Measurements from ENCODE around the gene BANF2. TPM values are rescaled to one million over a fixed set of nuclear protein-coding genes. Genes with fewer than 3 reads are reported as not detected.

The BANF2 gene
- total and polyA plus RNA-seq, 4 donors, result not detected

- DNase-seq (ENCODE audit: low read depth in 4 of 6, low spot score in 6 of 6), result no peak
- Histone ChIP-seq H3K27me3 (ENCODE audit: control insufficient read depth, insufficient read depth, low read length) (no peaks in the 10 kb centered on the region), H3K4me3 (ENCODE audit: low read depth, low read length) (no peak overlapping the region), H3K4me1 (ENCODE audit: control insufficient read depth, insufficient read depth, low read length) (no peaks in the 10 kb centered on the region), H3K27ac (ENCODE audit: low read depth, low read length) (no peak overlapping the region), H3K36me3 (ENCODE audit: control insufficient read depth, insufficient read depth, low read length) (no peaks in the 10 kb centered on the region), H3K9me3 (ENCODE audit: control insufficient read depth, insufficient read depth, low read length) (no peaks in the 10 kb centered on the region)
- WGBS (ENCODE audit: insufficient coverage), result 22% methylated on average over 1 of the region's 2 CpGs
These were observed 52.7 kb downstream of the BANF2 start for GRCh38 chr20:17752459-17752858.

- Histone ChIP-seq H3K4me3 (ENCODE audit: low read depth, low read length) (no peak overlapping the region), H3K27me3 (ENCODE audit: control insufficient read depth, insufficient read depth, low read length) (no peaks in the 10 kb centered on the region), H3K36me3 (ENCODE audit: control insufficient read depth, insufficient read depth, low read length) (no peaks in the 10 kb centered on the region), H3K4me1 (ENCODE audit: control insufficient read depth, insufficient read depth, low read length) (no peaks in the 10 kb centered on the region), H3K27ac (ENCODE audit: low read depth, low read length) (no peak overlapping the region), H3K9me3 (ENCODE audit: control insufficient read depth, insufficient read depth, low read length) (peaks cover 5% of the 10 kb centered on the region)
- 89% methylated on average over 4 of the region's 4 CpGs for WGBS (ENCODE audit: insufficient coverage)
- DNase-seq (ENCODE audit: low read depth in 4 of 6, low spot score in 6 of 6), result no peak
These were observed 53.8 kb downstream of the BANF2 start for GRCh38 chr20:17753516-17753915.

GRCh38 chr20:17756529-17756928 is 56.8 kb downstream of the BANF2 start:
- H3K9me3 ChIP-seq (ENCODE audit: control insufficient read depth, insufficient read depth, low read length), result peaks cover 5% of the 10 kb centered on the region
- H3K27ac ChIP-seq (ENCODE audit: low read depth, low read length), result no peak overlapping the region
- H3K4me3 ChIP-seq (ENCODE audit: low read depth, low read length), result no peak overlapping the region
- H3K36me3 ChIP-seq (ENCODE audit: control insufficient read depth, insufficient read depth, low read length), result no peaks in the 10 kb centered on the region
- no peak for DNase-seq (ENCODE audit: low read depth in 4 of 6, low spot score in 6 of 6)
- H3K4me1 ChIP-seq (ENCODE audit: control insufficient read depth, insufficient read depth, low read length), result no peaks in the 10 kb centered on the region
- 94% methylated on average over 4 of the region's 6 CpGs for WGBS (ENCODE audit: insufficient coverage)
- H3K27me3 ChIP-seq (ENCODE audit: control insufficient read depth, insufficient read depth, low read length), result no peaks in the 10 kb centered on the region

GRCh38 chr20:17757496-17757895 is 57.7 kb downstream of the BANF2 start:
- H3K27me3 ChIP-seq (ENCODE audit: control insufficient read depth, insufficient read depth, low read length), result no peaks in the 10 kb centered on the region
- no peak for DNase-seq (ENCODE audit: low read depth in 4 of 6, low spot score in 6 of 6)
- no peak overlapping the region for H3K4me3 ChIP-seq (ENCODE audit: low read depth, low read length)
- no CpG with 5 or more reads among the region's 2 CpGs for WGBS (ENCODE audit: insufficient coverage)
- peaks cover 5% of the 10 kb centered on the region for H3K9me3 ChIP-seq (ENCODE audit: control insufficient read depth, insufficient read depth, low read length)
- H3K4me1 ChIP-seq (ENCODE audit: control insufficient read depth, insufficient read depth, low read length), result no peaks in the 10 kb centered on the region
- no peak overlapping the region for H3K27ac ChIP-seq (ENCODE audit: low read depth, low read length)
- no peaks in the 10 kb centered on the region for H3K36me3 ChIP-seq (ENCODE audit: control insufficient read depth, insufficient read depth, low read length)

GRCh38 chr20:17758010-17758409 is 58.2 kb downstream of the BANF2 start:
- H3K27ac ChIP-seq (ENCODE audit: low read depth, low read length), result no peak overlapping the region

GRCh38 chr20:17758512-17758911 is 58.7 kb downstream of the BANF2 start:
- no peaks in the 10 kb centered on the region for H3K4me1 ChIP-seq (ENCODE audit: control insufficient read depth, insufficient read depth, low read length)
- DNase-seq (ENCODE audit: low read depth in 4 of 6, low spot score in 6 of 6), result no peak
- 83% methylated on average over 1 of the region's 1 CpG for WGBS (ENCODE audit: insufficient coverage)
- H3K36me3 ChIP-seq (ENCODE audit: control insufficient read depth, insufficient read depth, low read length), result no peaks in the 10 kb centered on the region
- H3K27me3 ChIP-seq (ENCODE audit: control insufficient read depth, insufficient read depth, low read length), result no peaks in the 10 kb centered on the region
- H3K4me3 ChIP-seq (ENCODE audit: low read depth, low read length), result no peak overlapping the region
- peaks cover 5% of the 10 kb centered on the region for H3K9me3 ChIP-seq (ENCODE audit: control insufficient read depth, insufficient read depth, low read length)
- no peak overlapping the region for H3K27ac ChIP-seq (ENCODE audit: low read depth, low read length)

More at GRCh38 chr20:17758010-17758409, 58.2 kb downstream of the BANF2 start:
- H3K4me3 ChIP-seq (ENCODE audit: low read depth, low read length), result no peak overlapping the region
- no peaks in the 10 kb centered on the region for H3K27me3 ChIP-seq (ENCODE audit: control insufficient read depth, insufficient read depth, low read length)
- 82% methylated on average over 3 of the region's 3 CpGs for WGBS (ENCODE audit: insufficient coverage)
- peaks cover 5% of the 10 kb centered on the region for H3K9me3 ChIP-seq (ENCODE audit: control insufficient read depth, insufficient read depth, low read length)
- no peaks in the 10 kb centered on the region for H3K36me3 ChIP-seq (ENCODE audit: control insufficient read depth, insufficient read depth, low read length)
- DNase-seq (ENCODE audit: low read depth in 4 of 6, low spot score in 6 of 6), result no peak
- no peaks in the 10 kb centered on the region for H3K4me1 ChIP-seq (ENCODE audit: control insufficient read depth, insufficient read depth, low read length)

GRCh38 chr20:17759449-17759848 is 59.7 kb downstream of the BANF2 start:
- Histone ChIP-seq H3K4me1 (ENCODE audit: control insufficient read depth, insufficient read depth, low read length) (no peaks in the 10 kb centered on the region), H3K9me3 (ENCODE audit: control insufficient read depth, insufficient read depth, low read length) (peaks cover 5% of the 10 kb centered on the region), H3K36me3 (ENCODE audit: control insufficient read depth, insufficient read depth, low read length) (no peaks in the 10 kb centered on the region), H3K27ac (ENCODE audit: low read depth, low read length) (no peak overlapping the region), H3K27me3 (ENCODE audit: control insufficient read depth, insufficient read depth, low read length) (no peaks in the 10 kb centered on the region), H3K4me3 (ENCODE audit: low read depth, low read length) (no peak overlapping the region)
- 75% methylated on average over 1 of the region's 1 CpG for WGBS (ENCODE audit: insufficient coverage)
- no peak for DNase-seq (ENCODE audit: low read depth in 4 of 6, low spot score in 6 of 6)

GRCh38 chr20:17761604-17762003 is 61.8 kb downstream of the BANF2 start:
- H3K36me3 ChIP-seq (ENCODE audit: control insufficient read depth, insufficient read depth, low read length), result no peaks in the 10 kb centered on the region
- no peak for DNase-seq (ENCODE audit: low read depth in 4 of 6, low spot score in 6 of 6)
- peaks cover 5% of the 10 kb centered on the region for H3K9me3 ChIP-seq (ENCODE audit: control insufficient read depth, insufficient read depth, low read length)
- H3K4me3 ChIP-seq (ENCODE audit: low read depth, low read length), result no peak overlapping the region
- H3K27ac ChIP-seq (ENCODE audit: low read depth, low read length), result no peak overlapping the region
- WGBS (ENCODE audit: insufficient coverage), result 56% methylated on average over 2 of the region's 3 CpGs
- H3K4me1 ChIP-seq (ENCODE audit: control insufficient read depth, insufficient read depth, low read length), result no peaks in the 10 kb centered on the region
- H3K27me3 ChIP-seq (ENCODE audit: control insufficient read depth, insufficient read depth, low read length), result no peaks in the 10 kb centered on the region

GRCh38 chr20:17762243-17762872 is 62.6 kb downstream of the BANF2 start:
- H3K4me3 ChIP-seq (ENCODE audit: low read depth, low read length), result no peak overlapping the region
- no peaks in the 10 kb centered on the region for H3K4me1 ChIP-seq (ENCODE audit: control insufficient read depth, insufficient read depth, low read length)
- no peaks in the 10 kb centered on the region for H3K36me3 ChIP-seq (ENCODE audit: control insufficient read depth, insufficient read depth, low read length)
- H3K9me3 ChIP-seq (ENCODE audit: control insufficient read depth, insufficient read depth, low read length), result peaks cover 5% of the 10 kb centered on the region
- peak in 2 of 6 donors; percentile 19 to 25 for DNase-seq (ENCODE audit: low read depth in 4 of 6, low spot score in 6 of 6)
- 80% methylated on average over 3 of the region's 7 CpGs for WGBS (ENCODE audit: insufficient coverage)
- H3K27ac ChIP-seq (ENCODE audit: low read depth, low read length), result no peak overlapping the region
- H3K27me3 ChIP-seq (ENCODE audit: control insufficient read depth, insufficient read depth, low read length), result no peaks in the 10 kb centered on the region

GRCh38 chr20:17762873-17763557 is 63.2 kb downstream of the BANF2 start:
- 79% methylated on average over 2 of the region's 6 CpGs for WGBS (ENCODE audit: insufficient coverage)
- Histone ChIP-seq H3K27ac (ENCODE audit: low read depth, low read length) (no peak overlapping the region), H3K36me3 (ENCODE audit: control insufficient read depth, insufficient read depth, low read length) (no peaks in the 10 kb centered on the region), H3K9me3 (ENCODE audit: control insufficient read depth, insufficient read depth, low read length) (peaks cover 5% of the 10 kb centered on the region), H3K27me3 (ENCODE audit: control insufficient read depth, insufficient read depth, low read length) (no peaks in the 10 kb centered on the region), H3K4me1 (ENCODE audit: control insufficient read depth, insufficient read depth, low read length) (no peaks in the 10 kb centered on the region), H3K4me3 (ENCODE audit: low read depth, low read length) (no peak overlapping the region)
- no peak for DNase-seq (ENCODE audit: low read depth in 4 of 6, low spot score in 6 of 6)

All from spinal cord (tissue), 10 donors.